Inflammatory macrophage (primary cell): ENCODE data around the gene ALX3.
A peak's percentile ranks its signal among the peaks of the same experiment; 100 is the strongest.

Source experiments
- DNase-seq, 2 donors: peaks; one replicate each; pipeline ENCODE4 v3.0.0-alpha.2; 2020 to 2022
- total RNA-seq, 18 experiments: gene quantifications; one replicate each; lab custom pipeline; 2026; ENCODE audit warnings: mixed read lengths in 6 of 18, inconsistent platforms in 2 of 18; lab: John Stamatoyannopoulos, UW

Gene ALX3
- total RNA-seq: 0 to 0.08 (median 0) reads per million in 18 experiments

GRCh38 chr1:110070671-110071242, at the start of gene ALX3:
TSS of gene ALX3 (minus strand) at chr1:110070672. CDS start at chr1:110070612, 60 bp downstream.
- DNase-seq: no peak

DNA sequence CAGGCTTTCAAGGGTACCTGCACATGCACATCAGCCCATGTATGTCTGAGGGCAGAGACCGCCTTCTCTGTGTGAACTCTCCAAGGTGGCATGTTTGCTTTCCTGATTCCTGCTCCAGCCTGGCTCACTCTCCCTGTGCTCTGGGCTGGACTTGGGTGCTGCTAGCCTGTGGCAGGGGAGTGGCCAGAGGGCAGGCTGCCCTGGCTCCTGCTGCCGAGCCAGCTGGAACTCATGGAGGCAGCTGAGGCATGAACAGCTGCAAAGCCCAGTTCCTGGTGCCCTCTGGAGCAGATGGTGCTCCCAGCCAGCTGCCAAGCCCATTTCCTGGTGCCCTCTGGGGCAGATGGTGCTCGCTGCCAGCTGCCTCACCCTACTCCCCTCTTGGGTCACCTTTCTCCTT, 49.4 kb upstream of the ALX3 start:
- DNase-seq: no peak

DNA sequence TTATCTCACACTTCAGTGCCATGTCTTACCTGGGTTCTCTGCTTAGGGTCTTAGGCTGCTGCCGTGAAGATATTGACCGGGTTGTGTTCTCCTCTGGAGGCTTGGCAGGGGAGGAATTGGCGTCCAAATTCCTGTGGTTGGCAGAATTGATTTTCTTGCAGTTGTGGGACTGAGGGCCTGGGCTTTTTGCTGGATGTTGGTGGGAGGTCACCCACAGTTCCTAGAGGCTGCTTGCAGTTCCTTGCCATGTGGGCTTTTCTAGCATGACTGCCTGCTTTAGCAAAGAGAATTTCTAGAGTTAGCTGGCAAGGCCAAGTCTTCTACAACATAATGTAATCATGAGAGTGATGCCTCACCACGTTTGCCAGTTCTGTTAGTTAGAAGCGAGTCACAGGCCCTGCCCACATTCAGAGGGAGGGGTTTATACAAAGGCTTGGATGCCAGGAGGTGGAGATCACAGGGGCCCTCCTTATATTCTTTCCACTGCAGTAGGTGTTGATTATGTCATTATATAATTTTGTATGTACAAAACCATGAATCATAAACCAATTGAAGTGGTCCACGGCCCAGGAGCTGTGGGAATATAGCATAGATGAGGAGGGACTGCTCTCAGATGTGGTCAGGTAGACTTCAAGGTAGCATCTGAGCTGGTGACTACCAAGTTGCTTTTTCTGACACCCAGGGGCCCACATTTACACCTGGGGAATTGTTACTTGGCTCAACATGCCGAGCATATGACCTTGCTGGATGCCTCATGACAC, 48.3 kb upstream of the ALX3 start:
- no peak for DNase-seq

DNA sequence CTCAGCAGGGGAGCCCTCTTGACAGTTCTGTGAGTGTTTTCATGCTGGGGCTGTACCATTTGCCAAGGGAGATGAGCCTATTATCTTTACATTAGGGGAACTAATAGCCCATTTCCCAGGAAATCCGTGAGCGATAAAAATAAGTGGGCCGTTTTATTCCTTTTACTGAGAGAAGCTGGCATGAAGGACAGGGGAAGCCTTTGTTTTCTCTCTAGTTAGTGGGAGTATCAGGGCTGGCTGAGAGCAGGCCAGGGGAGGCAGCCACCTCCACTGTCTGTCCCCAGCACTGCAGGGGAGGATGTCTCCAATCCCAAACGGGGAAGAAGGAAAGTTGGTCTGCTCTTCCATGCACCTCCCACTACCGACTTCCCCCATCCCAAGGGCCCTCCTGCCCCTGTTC, 44.3 kb upstream of the ALX3 start:
- DNase-seq: no peak

DNA sequence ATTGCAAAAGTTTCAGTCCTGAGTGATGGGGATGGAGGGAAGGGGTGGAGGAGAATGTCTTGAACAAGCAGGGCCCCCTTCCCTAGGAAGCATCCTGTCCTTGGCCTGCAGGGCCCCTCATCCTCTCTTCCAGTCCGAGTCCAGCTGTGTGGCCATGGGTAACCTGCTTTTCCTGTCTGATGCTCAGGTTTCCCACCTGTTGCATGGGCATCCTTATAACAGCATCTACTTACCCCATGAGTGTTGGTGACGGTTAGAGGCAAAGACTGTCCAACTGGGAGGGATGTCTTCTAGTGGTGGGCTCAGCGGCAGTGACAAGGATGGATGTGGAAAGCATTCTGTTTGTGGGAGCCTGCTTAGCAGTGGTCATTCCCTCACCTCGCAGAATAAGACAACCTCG, 43.7 kb upstream of the ALX3 start:
- DNase-seq: no peak

- DNase-seq: no peak
These were observed 43.1 kb upstream of the ALX3 start for GRCh38 chr1:110113551-110113950.

DNA sequence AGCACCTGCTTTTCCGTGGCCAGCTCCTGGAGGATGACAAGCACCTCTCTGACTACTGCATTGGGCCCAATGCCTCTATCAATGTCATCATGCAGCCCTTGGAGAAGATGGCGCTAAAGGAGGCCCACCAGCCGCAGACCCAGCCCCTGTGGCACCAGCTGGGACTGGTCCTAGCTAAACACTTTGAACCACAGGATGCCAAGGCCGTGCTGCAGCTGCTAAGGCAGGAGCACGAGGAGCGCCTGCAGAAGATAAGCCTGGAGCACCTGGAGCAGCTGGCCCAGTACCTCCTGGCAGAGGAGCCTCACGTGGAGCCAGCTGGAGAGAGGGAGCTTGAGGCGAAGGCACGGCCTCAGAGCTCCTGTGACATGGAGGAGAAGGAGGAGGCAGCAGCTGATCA, 42.2 kb upstream of the ALX3 start:
- DNase-seq: no peak

GRCh38 chr1:110112143-110112542, 41.7 kb upstream of the ALX3 start, which contains the start of gene UBL4B:
TSS of gene UBL4B (plus strand) at chr1:110112443. CDS start at chr1:110112535, 92 bp downstream.
- no peak for DNase-seq

GRCh38 chr1:110111081-110111480, 40.6 kb upstream of the ALX3 start:
- DNase-seq: no peak

DNA sequence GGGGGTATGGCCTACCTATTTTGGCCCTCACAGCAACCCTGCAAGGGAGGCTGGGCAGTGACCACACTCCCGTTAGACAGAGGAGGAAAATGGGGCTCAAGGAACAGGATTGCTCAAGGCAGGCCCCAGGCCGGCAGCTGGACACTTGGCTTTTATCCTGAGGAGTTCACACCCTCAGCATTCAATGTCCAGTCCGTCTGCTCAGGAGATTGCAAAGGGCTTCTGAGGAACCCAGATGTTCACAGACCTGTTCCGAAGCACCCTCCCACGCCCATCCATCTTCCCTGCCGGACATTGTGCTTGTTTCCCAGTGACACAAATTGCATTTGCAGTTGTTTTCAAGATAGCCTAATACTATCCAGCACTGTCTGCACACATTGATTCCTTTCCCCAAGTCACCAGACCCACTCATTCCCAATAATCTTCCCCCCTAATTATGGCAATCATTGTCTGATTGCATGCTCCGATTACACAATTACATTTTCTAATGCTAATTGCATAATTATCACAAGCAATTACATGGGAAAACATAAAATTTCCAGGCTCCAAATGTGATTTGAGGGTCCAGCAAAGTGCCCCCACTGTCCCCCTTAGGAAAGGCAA, 37.5 kb upstream of the ALX3 start:
- DNase-seq: no peak

GRCh38 chr1:110106013-110106941, 35.8 kb upstream of the ALX3 start:
- peak; percentile 60 to 68 for DNase-seq

GRCh38 chr1:110102081-110102480, 31.6 kb upstream of the ALX3 start:
- peak; percentile 26 to 60 for DNase-seq

DNA sequence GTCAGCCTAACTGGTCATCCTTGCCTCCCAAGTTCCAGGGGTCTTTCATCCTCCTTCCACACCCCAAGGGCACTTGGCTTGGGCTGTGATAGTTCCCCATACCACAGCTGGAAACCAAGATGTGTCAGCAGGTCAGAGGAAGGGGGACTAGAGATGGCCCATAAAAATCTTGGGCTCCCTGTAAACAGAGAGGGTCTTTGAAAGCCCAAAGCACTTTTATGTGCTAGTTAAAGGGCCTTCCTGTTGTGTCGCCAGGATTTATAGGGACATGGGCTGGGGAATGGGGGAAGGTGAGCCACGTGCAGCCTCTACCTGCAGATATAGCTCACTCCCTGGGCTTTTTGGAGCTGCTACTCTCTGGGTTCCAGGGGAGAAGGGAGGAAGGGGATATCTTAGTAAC, 29.9 kb upstream of the ALX3 start:
- DNase-seq: no peak

DNA sequence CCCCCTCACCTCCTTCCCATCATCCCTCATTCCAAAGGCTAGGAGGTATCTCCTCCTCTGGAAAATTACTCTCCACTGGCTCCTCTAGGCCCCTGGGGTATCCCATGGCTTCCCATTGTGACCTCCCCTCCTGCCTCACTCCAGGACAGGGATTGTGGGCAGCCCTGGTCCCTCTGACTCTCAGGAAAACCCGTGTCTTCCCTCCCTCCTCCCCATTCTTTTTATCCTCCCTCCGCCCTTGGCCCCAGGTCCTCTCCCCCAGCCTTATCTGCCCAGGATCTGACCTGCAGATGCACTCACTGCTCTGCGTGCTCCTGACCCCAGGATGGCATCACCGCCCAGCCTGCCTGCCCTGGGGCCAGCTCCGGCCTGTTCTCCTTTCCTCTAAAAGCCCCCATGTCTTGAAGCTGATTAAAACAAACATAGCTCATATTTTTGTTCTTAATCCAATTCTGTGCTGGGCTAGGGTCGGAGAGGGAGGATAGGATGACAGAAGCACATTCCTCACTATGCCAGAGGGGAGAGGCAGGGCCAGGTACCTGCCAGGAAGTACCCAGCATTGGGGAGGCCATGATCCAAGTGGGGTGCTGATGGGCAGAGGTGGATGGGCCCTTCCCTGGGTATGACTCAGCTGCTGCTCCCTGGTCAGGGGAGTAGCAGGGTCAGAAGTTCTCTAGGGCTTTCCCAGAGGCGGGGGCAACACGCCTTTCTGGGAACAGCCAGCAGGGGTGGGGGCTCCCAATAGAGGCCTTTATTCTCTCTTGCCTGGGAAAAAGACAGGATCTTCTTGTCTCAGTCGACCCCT, 28.0 kb upstream of the ALX3 start:
- no peak for DNase-seq

GRCh38 chr1:110097507-110098221, 27.2 kb upstream of the ALX3 start:
- no peak for DNase-seq

DNA sequence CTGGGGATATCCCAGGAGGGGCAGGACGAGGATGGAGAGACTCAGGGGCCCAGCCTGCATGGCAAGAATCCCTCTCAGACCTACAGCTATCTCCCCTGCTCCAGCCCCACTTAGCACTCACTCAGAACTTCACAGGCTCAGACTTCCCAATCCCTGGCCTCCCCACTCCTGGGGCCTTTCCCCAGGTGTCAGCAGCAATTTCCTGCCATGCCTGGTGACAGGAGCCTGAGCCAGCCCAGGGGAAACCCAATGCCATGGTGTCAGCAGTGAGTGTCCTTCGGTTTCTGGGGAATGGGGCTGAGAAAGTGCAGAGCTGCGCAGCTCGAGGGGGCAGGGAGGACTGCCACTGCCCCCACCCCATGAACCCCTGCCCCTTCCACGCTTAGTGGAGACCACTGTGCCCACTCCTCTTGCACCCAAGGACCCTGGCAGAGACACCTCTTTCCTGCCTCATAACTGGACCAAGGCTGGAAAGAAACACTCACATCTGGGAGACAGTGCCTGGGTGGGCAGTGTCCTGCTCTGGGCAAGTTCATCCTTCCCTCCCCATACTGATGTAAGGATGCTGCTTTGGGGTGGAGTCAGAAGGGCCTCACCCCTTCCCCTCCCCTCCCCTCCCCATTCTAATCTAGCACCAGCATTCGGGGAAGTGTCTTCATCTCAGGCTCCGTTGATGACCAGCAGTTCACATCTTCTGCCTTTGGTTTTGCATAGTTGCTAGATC, 24.6 kb upstream of the ALX3 start:
- no peak for DNase-seq

DNA sequence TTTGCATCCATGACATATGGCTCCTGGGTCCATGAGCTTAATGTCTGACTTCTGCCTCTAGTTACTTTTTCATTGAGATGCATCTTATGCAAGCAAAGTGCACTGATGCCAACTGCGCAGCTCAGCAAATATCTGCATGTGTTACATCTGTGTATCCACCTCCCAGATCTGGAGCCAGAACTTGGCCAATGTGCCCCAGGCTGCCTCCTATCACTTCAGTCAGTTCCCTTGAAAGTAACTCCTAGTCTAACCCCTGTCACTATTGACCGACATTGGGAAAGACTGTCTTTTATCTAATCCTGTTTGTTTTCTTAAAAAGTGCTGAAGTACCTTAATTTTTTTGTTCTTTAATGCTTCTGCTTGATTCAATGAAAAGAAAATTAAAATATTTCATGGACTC, 22.5 kb upstream of the ALX3 start:
- no peak for DNase-seq

DNA sequence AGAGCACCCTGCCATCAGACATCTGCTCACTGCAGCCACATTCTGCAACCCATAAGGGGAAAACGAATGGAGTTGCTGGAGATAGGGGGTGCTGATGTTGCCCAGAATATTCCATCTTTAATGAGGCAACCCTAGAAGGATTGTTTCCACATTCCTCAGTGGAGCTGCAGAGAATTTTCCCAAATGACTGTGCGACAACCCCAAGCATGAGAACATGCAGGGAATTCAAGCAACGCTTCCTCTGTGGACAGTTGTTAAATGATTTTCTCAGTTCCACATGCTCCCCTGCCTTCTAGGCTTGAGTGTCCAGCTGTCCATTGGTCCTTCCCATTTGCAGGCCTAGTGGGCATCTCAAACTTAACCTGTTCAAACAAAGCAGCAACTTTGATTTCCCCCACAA, 21.3 kb upstream of the ALX3 start:
- DNase-seq: no peak

- DNase-seq: no peak
These were observed 20.9 kb upstream of the ALX3 start for GRCh38 chr1:110091381-110091780.

- DNase-seq: no peak
These were observed 19.2 kb upstream of the ALX3 start for GRCh38 chr1:110089561-110090275.
